WTC11 (cell line): ENCODE results near the gene SH3TC2. TPM values are rescaled to one million over a fixed set of nuclear protein-coding genes. Genes with fewer than 3 reads are reported as not detected.

Experiments used
- ATAC-seq: fragments of 200-7000 bp; cut with Tn5 transposase; 2 replicates; pipeline ENCODE4 v1.10.0; 2021; ENCODE audit warnings: mild to moderate bottlenecking, moderate library complexity
- CTCF ChIA-PET: fragments of 300-600 bp; sonication (Branson Sonifier 250); formaldehyde crosslinking; loops from one replicate; lab custom pipeline; 2021; ENCODE audit warnings: antibody characterized with exemption; lab: Charles Lee
- POLR2A ChIA-PET: fragments of 350-600 bp; sonication (Branson Sonifier 250); formaldehyde crosslinking; loops from one replicate; lab custom pipeline; 2021; ENCODE audit warnings: antibody characterized with exemption; lab: Charles Lee
- DNase-seq: peaks from one replicate; pipeline ENCODE4 v3.0.0; 2021; ENCODE audit warnings: low spot score
- H3K27ac Mint-ChIP-seq: 2 replicates; pipeline ENCODE4 v1.8.0; 2021; ENCODE audit warnings: mixed read lengths
- H3K27me3 Mint-ChIP-seq: 2 replicates; pipeline ENCODE4 v1.8.0; 2021; ENCODE audit warnings: low read depth, mild to moderate bottlenecking, moderate library complexity, mixed read lengths
- H3K36me3 Mint-ChIP-seq: 2 replicates; pipeline ENCODE4 v1.8.0; 2021; ENCODE audit warnings: mixed read lengths
- H3K4me1 Mint-ChIP-seq: 2 replicates; pipeline ENCODE4 v1.8.0; 2022; ENCODE audit warnings: mixed read lengths
- H3K4me3 Mint-ChIP-seq: 2 replicates; pipeline ENCODE4 v1.8.0; 2021; ENCODE audit warnings: mild to moderate bottlenecking, moderate library complexity, mixed read lengths
- H3K9me3 Mint-ChIP-seq: 2 replicates; pipeline ENCODE4 v1.8.0; 2021; ENCODE audit warnings: mixed read lengths
- CREB1 ChIP-seq: sonication (generic); formaldehyde crosslinking; IDR thresholded peaks from 2 replicates; pipeline ENCODE4 v1.8.0; 2023; ENCODE audit warnings: mild to moderate bottlenecking, missing genetic modification reagents
- CTCF ChIP-seq: fragments of 200-600 bp; IDR thresholded peaks from 2 replicates; pipeline ENCODE4 v1.8.0; 2022; ENCODE audit warnings: antibody characterized with exemption
- FOXK1 ChIP-seq: sonication (generic); formaldehyde crosslinking; IDR thresholded peaks from 2 replicates; pipeline ENCODE4 v1.8.0; 2022; ENCODE audit warnings: mild to moderate bottlenecking, moderate library complexity, missing genetic modification reagents
- JAZF1 ChIP-seq: fragments of 250-450 bp; sonication (Bioruptor Pico); IDR thresholded peaks from 2 replicates; pipeline ENCODE4 v1.9.0; 2021; ENCODE audit warnings: moderate library complexity, mild to moderate bottlenecking, inconsistent platforms
- JUN ChIP-seq: sonication (generic); formaldehyde crosslinking; IDR thresholded peaks from 2 replicates; pipeline ENCODE4 v1.8.0; 2023; ENCODE audit warnings: mild to moderate bottlenecking, missing genetic modification reagents
- OVOL2 ChIP-seq: fragments of 250-450 bp; sonication (Bioruptor Pico); IDR thresholded peaks from 2 replicates; pipeline ENCODE4 v1.9.0; 2021; ENCODE audit warnings: mild to moderate bottlenecking, borderline replicate concordance
- SP1 ChIP-seq: sonication (generic); formaldehyde crosslinking; conservative IDR thresholded peaks from 2 replicates; pipeline ENCODE4 v1.8.1; 2022; ENCODE audit warnings: missing genetic modification reagents
- TEAD1 ChIP-seq: sonication (generic); formaldehyde crosslinking; IDR thresholded peaks from 2 replicates; pipeline ENCODE4 v1.8.0; 2022; ENCODE audit warnings: mild to moderate bottlenecking, missing genetic modification reagents
- ZNF121 ChIP-seq: sonication (generic); formaldehyde crosslinking; IDR thresholded peaks from 2 replicates; pipeline ENCODE4 v1.8.0; 2023; ENCODE audit warnings: missing genetic modification reagents
- ZNF219 ChIP-seq: sonication (generic); formaldehyde crosslinking; IDR thresholded peaks from 2 replicates; pipeline ENCODE4 v1.8.0; 2023; ENCODE audit warnings: missing genetic modification reagents, mild to moderate bottlenecking, borderline replicate concordance
- ZNF423 ChIP-seq: fragments of 250-450 bp; sonication (Bioruptor Pico); IDR thresholded peaks from 2 replicates; pipeline ENCODE4 v2.1.2; 2022; ENCODE audit warnings: mild to moderate bottlenecking, moderate library complexity
- total RNA-seq: library from RNA; stranded (reverse); gene quantifications from 3 replicates; pipeline ENCODE4 v1.2.3, GENCODE V29; 2021
- TF ChIP-seq, protein P1 (sequence below): sonication (generic); formaldehyde crosslinking; IDR thresholded peaks from 2 replicates; pipeline ENCODE4 v1.8.1; 2023; ENCODE audit warnings: mild to moderate bottlenecking, missing genetic modification reagents, moderate library complexity
- TF ChIP-seq, protein P2 (sequence below): sonication (generic); formaldehyde crosslinking; IDR thresholded peaks from 2 replicates; pipeline ENCODE4 v1.8.1; 2022; ENCODE audit warnings: low read depth, mild to moderate bottlenecking, moderate library complexity, missing genetic modification reagents, borderline replicate concordance
- TF ChIP-seq, protein P3 (sequence below): fragments of 250-450 bp; sonication (Bioruptor Pico); IDR thresholded peaks from 2 replicates; pipeline ENCODE4 v1.9.0; 2021; ENCODE audit warnings: moderate library complexity, mild to moderate bottlenecking, inconsistent platforms, borderline replicate concordance
- TF ChIP-seq, protein P4 (sequence below): sonication (generic); formaldehyde crosslinking; IDR thresholded peaks from 2 replicates; pipeline ENCODE4 v1.8.0; 2022; ENCODE audit warnings: mild to moderate bottlenecking, missing genetic modification reagents
- TF ChIP-seq, protein P5 (sequence below): sonication (generic); formaldehyde crosslinking; IDR thresholded peaks from 2 replicates; pipeline ENCODE4 v1.8.1; 2022; ENCODE audit warnings: missing genetic modification reagents, borderline replicate concordance
- TF ChIP-seq, protein P6 (sequence below): sonication (generic); formaldehyde crosslinking; IDR thresholded peaks from 2 replicates; pipeline ENCODE4 v1.8.1; 2022; ENCODE audit warnings: mild to moderate bottlenecking, moderate library complexity, missing genetic modification reagents

The SH3TC2 gene
- total RNA-seq, 1 experiment from 2014 or later = 0.61 TPM

- Mint-ChIP-seq H3K27ac (no peak overlapping the region), H3K4me3 (no peak overlapping the region), H3K36me3 (no peaks in the 10 kb centered on the region), H3K9me3 (no peaks in the 10 kb centered on the region)
- POLR2A ChIA-PET = no interaction called here
- CTCF ChIA-PET = interaction anchor here (1.0 to 2.1 kb wide), 9 partner anchors 15 to 265 kb away, joined by 3 to 8 read pairs (median 4); no protein-coding TSS in a partner anchor
- no peak for ATAC-seq
- TF ChIP-seq JUN (CRISPR knock-in tag) (no peak), ZNF423 (no peak), OVOL2 (CRISPR knock-in tag) (no peak), FOXK1 (CRISPR knock-in tag) (no peak), ZNF219 (no peak), CTCF (no peak), CREB1 (CRISPR knock-in tag) (no peak), SP1 (CRISPR knock-in tag) (no peak), JAZF1 (CRISPR knock-in tag) (no peak)
- TF ChIP-seq, protein P1, sequence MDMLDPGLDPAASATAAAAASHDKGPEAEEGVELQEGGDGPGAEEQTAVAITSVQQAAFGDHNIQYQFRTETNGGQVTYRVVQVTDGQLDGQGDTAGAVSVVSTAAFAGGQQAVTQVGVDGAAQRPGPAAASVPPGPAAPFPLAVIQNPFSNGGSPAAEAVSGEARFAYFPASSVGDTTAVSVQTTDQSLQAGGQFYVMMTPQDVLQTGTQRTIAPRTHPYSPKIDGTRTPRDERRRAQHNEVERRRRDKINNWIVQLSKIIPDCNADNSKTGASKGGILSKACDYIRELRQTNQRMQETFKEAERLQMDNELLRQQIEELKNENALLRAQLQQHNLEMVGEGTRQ = no peak
- TF ChIP-seq, protein P2, sequence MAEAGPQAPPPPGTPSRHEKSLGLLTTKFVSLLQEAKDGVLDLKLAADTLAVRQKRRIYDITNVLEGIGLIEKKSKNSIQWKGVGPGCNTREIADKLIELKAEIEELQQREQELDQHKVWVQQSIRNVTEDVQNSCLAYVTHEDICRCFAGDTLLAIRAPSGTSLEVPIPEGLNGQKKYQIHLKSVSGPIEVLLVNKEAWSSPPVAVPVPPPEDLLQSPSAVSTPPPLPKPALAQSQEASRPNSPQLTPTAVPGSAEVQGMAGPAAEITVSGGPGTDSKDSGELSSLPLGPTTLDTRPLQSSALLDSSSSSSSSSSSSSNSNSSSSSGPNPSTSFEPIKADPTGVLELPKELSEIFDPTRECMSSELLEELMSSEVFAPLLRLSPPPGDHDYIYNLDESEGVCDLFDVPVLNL (CRISPR knock-in tag) = no peak
- TF ChIP-seq, protein P3, sequence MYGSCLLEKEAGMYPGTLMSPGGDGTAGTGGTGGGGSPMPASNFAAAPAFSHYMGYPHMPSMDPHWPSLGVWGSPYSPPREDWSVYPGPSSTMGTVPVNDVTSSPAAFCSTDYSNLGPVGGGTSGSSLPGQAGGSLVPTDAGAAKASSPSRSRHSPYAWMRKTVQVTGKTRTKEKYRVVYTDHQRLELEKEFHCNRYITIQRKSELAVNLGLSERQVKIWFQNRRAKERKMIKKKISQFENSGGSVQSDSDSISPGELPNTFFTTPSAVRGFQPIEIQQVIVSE (CRISPR knock-in tag) = no peak
- TF ChIP-seq, all 79 proteins: peak for 0
- Mint-ChIP-seq H3K4me1 (peaks cover 4% of the 10 kb centered on the region), H3K27me3 (no peaks in the 10 kb centered on the region; the same call in 1 of the 2 replicates)
- no peak for DNase-seq
Observed at GRCh38 chr5:148996270-148996669, 66.6 kb downstream of the SH3TC2 start.

- H3K4me3 Mint-ChIP-seq = no peak overlapping the region
- CTCF ChIA-PET = interaction anchor here (0.5 to 2.1 kb wide), 9 partner anchors 16 to 265 kb away, joined by 3 to 8 read pairs (median 5); no protein-coding TSS in a partner anchor
- H3K27me3 Mint-ChIP-seq = no peaks in the 10 kb centered on the region; the same call in 1 of the 2 replicates
- TF ChIP-seq TEAD1 (CRISPR knock-in tag) (no peak), ZNF121 (CRISPR knock-in tag) (no peak)
- TF ChIP-seq, protein P4, sequence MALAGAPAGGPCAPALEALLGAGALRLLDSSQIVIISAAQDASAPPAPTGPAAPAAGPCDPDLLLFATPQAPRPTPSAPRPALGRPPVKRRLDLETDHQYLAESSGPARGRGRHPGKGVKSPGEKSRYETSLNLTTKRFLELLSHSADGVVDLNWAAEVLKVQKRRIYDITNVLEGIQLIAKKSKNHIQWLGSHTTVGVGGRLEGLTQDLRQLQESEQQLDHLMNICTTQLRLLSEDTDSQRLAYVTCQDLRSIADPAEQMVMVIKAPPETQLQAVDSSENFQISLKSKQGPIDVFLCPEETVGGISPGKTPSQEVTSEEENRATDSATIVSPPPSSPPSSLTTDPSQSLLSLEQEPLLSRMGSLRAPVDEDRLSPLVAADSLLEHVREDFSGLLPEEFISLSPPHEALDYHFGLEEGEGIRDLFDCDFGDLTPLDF = no peak
- TF ChIP-seq, protein P5, sequence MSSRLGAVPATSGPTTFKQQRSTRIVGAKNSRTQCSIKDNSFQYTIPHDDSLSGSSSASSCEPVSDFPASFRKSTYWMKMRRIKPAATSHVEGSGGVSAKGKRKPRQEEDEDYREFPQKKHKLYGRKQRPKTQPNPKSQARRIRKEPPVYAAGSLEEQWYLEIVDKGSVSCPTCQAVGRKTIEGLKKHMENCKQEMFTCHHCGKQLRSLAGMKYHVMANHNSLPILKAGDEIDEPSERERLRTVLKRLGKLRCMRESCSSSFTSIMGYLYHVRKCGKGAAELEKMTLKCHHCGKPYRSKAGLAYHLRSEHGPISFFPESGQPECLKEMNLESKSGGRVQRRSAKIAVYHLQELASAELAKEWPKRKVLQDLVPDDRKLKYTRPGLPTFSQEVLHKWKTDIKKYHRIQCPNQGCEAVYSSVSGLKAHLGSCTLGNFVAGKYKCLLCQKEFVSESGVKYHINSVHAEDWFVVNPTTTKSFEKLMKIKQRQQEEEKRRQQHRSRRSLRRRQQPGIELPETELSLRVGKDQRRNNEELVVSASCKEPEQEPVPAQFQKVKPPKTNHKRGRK = no peak
- TF ChIP-seq, protein P6, sequence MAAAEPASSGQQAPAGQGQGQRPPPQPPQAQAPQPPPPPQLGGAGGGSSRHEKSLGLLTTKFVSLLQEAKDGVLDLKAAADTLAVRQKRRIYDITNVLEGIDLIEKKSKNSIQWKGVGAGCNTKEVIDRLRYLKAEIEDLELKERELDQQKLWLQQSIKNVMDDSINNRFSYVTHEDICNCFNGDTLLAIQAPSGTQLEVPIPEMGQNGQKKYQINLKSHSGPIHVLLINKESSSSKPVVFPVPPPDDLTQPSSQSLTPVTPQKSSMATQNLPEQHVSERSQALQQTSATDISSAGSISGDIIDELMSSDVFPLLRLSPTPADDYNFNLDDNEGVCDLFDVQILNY (CRISPR knock-in tag) = no peak
- H3K27ac Mint-ChIP-seq = no peak overlapping the region
- peaks cover 9% of the 10 kb centered on the region for H3K4me1 Mint-ChIP-seq
- H3K9me3 Mint-ChIP-seq = no peaks in the 10 kb centered on the region
- H3K36me3 Mint-ChIP-seq = no peaks in the 10 kb centered on the region
- POLR2A ChIA-PET = no interaction called here
- ATAC-seq (no peak), DNase-seq (no peak)
Observed at GRCh38 chr5:148995791-148996190, 67.1 kb downstream of the SH3TC2 start.
